ENCODE measurements around the gene CCND3. TPM values are rescaled to one million over a fixed set of nuclear protein-coding genes. Genes with fewer than 3 reads are reported as not detected.

The CCND3 gene
- total and polyA plus RNA-seq, 2 of the 8 experiments (the other 6 are each of a cell fraction or from before 2014, with no cell fraction given): 30.6 to 32.9 TPM

- TF ChIP-seq HDAC6 (IDR thresholded peaks at IDR 0.05; ENCODE audit: low read depth, low read length): no peak
- TF ChIP-seq SIX5 (IDR thresholded peaks at IDR 0.05; ENCODE audit: low read depth, low read length): no peak
- TF ChIP-seq MAFK (IDR thresholded peaks at IDR 0.05; ENCODE audit: low read depth, low read length): no peak
- TF ChIP-seq GTF2F1 (IDR thresholded peaks at IDR 0.05; ENCODE audit: borderline replicate concordance, low read depth, low read length): no peak
- no peak for TF ChIP-seq ATF3 (IDR thresholded peaks at IDR 0.05; ENCODE audit: insufficient read depth, low read depth, low read length)
These were observed 33.7 kb upstream of the CCND3 start (continued) for GRCh38 chr6:41975276-41975675.

All from H1 (cell line).